CD4-positive, alpha-beta T cell treated with Interleukin-15 for 1 hour (primary cell): Measurements from ENCODE around the gene LRRC36.
A peak's percentile ranks its signal among the peaks of the same experiment; 100 is the strongest.
"Not testable (repeated sequence)": the region's sequence is repeated elsewhere in the genome, so short reads cannot be mapped to it uniquely, and the experiment has no call there.

Source experiments
- DNase-seq: peaks from one replicate; pipeline ENCODE4 v3.0.0-alpha.2; 2020

The LRRC36 gene

GRCh38 chr16:67345401-67345800, 18.8 kb downstream of the LRRC36 start:
- no peak for DNase-seq

- DNase-seq = no peak
Measured at GRCh38 chr16:67346341-67346740, 19.7 kb downstream of the LRRC36 start.

GRCh38 chr16:67349172-67349571, 22.6 kb downstream of the LRRC36 start:
- no peak for DNase-seq

GRCh38 chr16:67350324-67350723, 23.7 kb downstream of the LRRC36 start:
- DNase-seq = no peak

- not testable (repeated sequence) for DNase-seq
Measured at GRCh38 chr16:67352463-67352862, 25.8 kb downstream of the LRRC36 start.

GRCh38 chr16:67356396-67356795, 29.8 kb downstream of the LRRC36 start:
- no peak for DNase-seq

GRCh38 chr16:67357561-67357960, 30.9 kb downstream of the LRRC36 start:
- DNase-seq = no peak

GRCh38 chr16:67359540-67360269, 33.1 kb downstream of the LRRC36 start:
- DNase-seq = not testable (repeated sequence)

- DNase-seq = no peak
Measured at GRCh38 chr16:67361038-67361437, 34.4 kb downstream of the LRRC36 start.

GRCh38 chr16:67364600-67365235, 38.1 kb downstream of the LRRC36 start:
- DNase-seq = no peak

GRCh38 chr16:67370661-67371060, 44.0 kb downstream of the LRRC36 start:
- DNase-seq = no peak

GRCh38 chr16:67372664-67373063, 46.0 kb downstream of the LRRC36 start:
- no peak for DNase-seq

GRCh38 chr16:67376012-67376411, 49.4 kb downstream of the LRRC36 start:
- DNase-seq = not testable (repeated sequence)

- DNase-seq = no peak
Measured at GRCh38 chr16:67378642-67379041, 52.0 kb downstream of the LRRC36 start.

GRCh38 chr16:67383284-67383683, 56.7 kb downstream of the LRRC36 start:
- DNase-seq = no peak

GRCh38 chr16:67384778-67385510, 58.3 kb downstream of the LRRC36 start:
- no peak for DNase-seq

- no peak for DNase-seq
Measured at GRCh38 chr16:67386861-67387455, 60.3 kb downstream of the LRRC36 start.

GRCh38 chr16:67387479-67388079, 61.0 kb downstream of the LRRC36 start:
- no peak for DNase-seq

- no peak for DNase-seq
Measured at GRCh38 chr16:67388191-67388590, 61.6 kb downstream of the LRRC36 start.

GRCh38 chr16:67388591-67388990, 62.0 kb downstream of the LRRC36 start:
- DNase-seq = no peak

GRCh38 chr16:67389911-67390815, 63.5 kb downstream of the LRRC36 start:
- peak; percentile 74 for DNase-seq
